Fibroblast of mammary gland (primary cell): Measurements from ENCODE around the gene CD46.
A peak's percentile ranks its signal among the peaks of the same experiment; 100 is the strongest.

Source experiments
- DNase-seq: peaks from one replicate; pipeline ENCODE4 v3.0.0-alpha.2; 2010; ENCODE audit warnings: low read depth
- H3K4me3 ChIP-seq: 2 replicates; pipeline ENCODE4 v1.5.1; 2011; ENCODE audit warnings: low read depth, mild to moderate bottlenecking, low read length, moderate library complexity; ENCODE audit not compliant: control insufficient read depth
- CTCF ChIP-seq: conservative IDR thresholded peaks from 2 replicates; pipeline ENCODE4 v1.5.1; 2011; ENCODE audit warnings: low read depth, low read length, inconsistent platforms; ENCODE audit not compliant: control insufficient read depth, insufficient read depth

CD46 gene

GRCh38 chr1:207830788-207831187, 78.9 kb downstream of the CD46 start:
- TF ChIP-seq CTCF = no peak
- H3K4me3 ChIP-seq = no peak overlapping the region
- DNase-seq = no peak

- TF ChIP-seq CTCF = no peak
- peak; percentile 53 for DNase-seq
- no peak overlapping the region for H3K4me3 ChIP-seq
Measured at GRCh38 chr1:207831517-207832327, 79.9 kb downstream of the CD46 start.

GRCh38 chr1:207832796-207833195, 80.9 kb downstream of the CD46 start:
- no peak for DNase-seq
- no peak overlapping the region for H3K4me3 ChIP-seq
- no peak for TF ChIP-seq CTCF

GRCh38 chr1:207833381-207833780, 81.5 kb downstream of the CD46 start:
- no peak overlapping the region for H3K4me3 ChIP-seq
- TF ChIP-seq CTCF = no peak
- DNase-seq = no peak

- no peak for TF ChIP-seq CTCF
- H3K4me3 ChIP-seq = no peak overlapping the region
- no peak for DNase-seq
Measured at GRCh38 chr1:207833956-207834660, 82.3 kb downstream of the CD46 start.

GRCh38 chr1:207835958-207836357, 84.1 kb downstream of the CD46 start:
- no peak for DNase-seq
- H3K4me3 ChIP-seq = no peak overlapping the region
- TF ChIP-seq CTCF = no peak
